Progenitor cell of endocrine pancreas (in vitro differentiated cells): ENCODE measurements around the gene PLEKHG5. TPM values are rescaled to one million over a fixed set of nuclear protein-coding genes. Genes with fewer than 3 reads are reported as not detected.

Experiments used
- DNase-seq: peaks from one replicate; pipeline ENCODE4 v3.0.0; 2021; ENCODE audit warnings: low spot score; ENCODE audit not compliant: unreplicated experiment
- H3K27ac Mint-ChIP-seq: 2 replicates; pipeline ENCODE4 v1.8.0; 2021; ENCODE audit warnings: mild to moderate bottlenecking, moderate library complexity, mixed read lengths
- H3K27me3 Mint-ChIP-seq: 2 replicates; pipeline ENCODE4 v1.8.0; 2021; ENCODE audit warnings: mixed read lengths
- H3K36me3 Mint-ChIP-seq: 2 replicates; pipeline ENCODE4 v1.8.0; 2022; ENCODE audit warnings: mixed read lengths; ENCODE audit not compliant: insufficient read depth
- H3K4me1 Mint-ChIP-seq: 2 replicates; pipeline ENCODE4 v1.8.0; 2021; ENCODE audit warnings: low read depth, mixed read lengths
- H3K4me3 Mint-ChIP-seq: 2 replicates; pipeline ENCODE4 v1.8.0; 2021; ENCODE audit warnings: low read depth, mild to moderate bottlenecking, moderate library complexity, mixed read lengths
- H3K9me3 Mint-ChIP-seq: 2 replicates; pipeline ENCODE4 v1.8.0; 2021; ENCODE audit warnings: low read depth, mixed read lengths
- total RNA-seq: library from RNA; stranded (reverse); gene quantifications from 2 replicates; pipeline ENCODE4 v1.2.1, GENCODE V29; 2021
- TF ChIP-seq, protein P1 (sequence below): fragments of 200-600 bp; sonication (generic); IDR thresholded peaks from one replicate; pipeline ENCODE4 v1.5.0; 2021; ENCODE audit warnings: antibody characterized with exemption, mild to moderate bottlenecking; ENCODE audit not compliant: unreplicated experiment

The PLEKHG5 gene
- total RNA-seq, 1 donor from 2014 or later, result 77.0 TPM

- TF ChIP-seq, protein P1, sequence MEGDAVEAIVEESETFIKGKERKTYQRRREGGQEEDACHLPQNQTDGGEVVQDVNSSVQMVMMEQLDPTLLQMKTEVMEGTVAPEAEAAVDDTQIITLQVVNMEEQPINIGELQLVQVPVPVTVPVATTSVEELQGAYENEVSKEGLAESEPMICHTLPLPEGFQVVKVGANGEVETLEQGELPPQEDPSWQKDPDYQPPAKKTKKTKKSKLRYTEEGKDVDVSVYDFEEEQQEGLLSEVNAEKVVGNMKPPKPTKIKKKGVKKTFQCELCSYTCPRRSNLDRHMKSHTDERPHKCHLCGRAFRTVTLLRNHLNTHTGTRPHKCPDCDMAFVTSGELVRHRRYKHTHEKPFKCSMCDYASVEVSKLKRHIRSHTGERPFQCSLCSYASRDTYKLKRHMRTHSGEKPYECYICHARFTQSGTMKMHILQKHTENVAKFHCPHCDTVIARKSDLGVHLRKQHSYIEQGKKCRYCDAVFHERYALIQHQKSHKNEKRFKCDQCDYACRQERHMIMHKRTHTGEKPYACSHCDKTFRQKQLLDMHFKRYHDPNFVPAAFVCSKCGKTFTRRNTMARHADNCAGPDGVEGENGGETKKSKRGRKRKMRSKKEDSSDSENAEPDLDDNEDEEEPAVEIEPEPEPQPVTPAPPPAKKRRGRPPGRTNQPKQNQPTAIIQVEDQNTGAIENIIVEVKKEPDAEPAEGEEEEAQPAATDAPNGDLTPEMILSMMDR, result no peak
- Mint-ChIP-seq H3K9me3 (no peaks in the 10 kb centered on the region), H3K4me1 (no peaks in the 10 kb centered on the region), H3K36me3 (peaks cover 23% of the 10 kb centered on the region), H3K27ac (no peak overlapping the region), H3K27me3 (no peaks in the 10 kb centered on the region), H3K4me3 (no peak overlapping the region)
- DNase-seq, result no peak
Measured at GRCh38 chr1:6466751-6467150, 24.7 kb downstream of the PLEKHG5 start.

DNA sequence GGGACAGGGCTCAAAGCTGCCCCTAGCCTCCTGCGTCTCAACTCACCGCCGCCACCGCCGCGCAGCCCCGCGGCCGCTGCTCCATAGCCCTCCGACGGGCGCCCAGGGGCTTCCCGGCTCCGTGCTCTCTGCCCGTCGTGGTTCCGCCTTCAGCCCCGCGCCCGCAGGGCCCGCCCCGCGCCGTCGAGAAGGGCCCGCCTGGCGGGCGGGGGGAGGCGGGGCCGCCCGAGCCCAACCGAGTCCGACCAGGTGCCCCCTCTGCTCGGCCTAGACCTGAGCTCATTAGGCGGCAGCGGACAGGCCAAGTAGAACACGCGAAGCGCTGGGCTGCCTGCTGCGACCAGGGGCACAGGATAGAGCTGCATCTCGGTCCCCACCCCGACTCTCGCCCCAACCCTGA lies 25.4 kb downstream of the PLEKHG5 start, which contains the start of gene TNFRSF25:
TNFRSF25 (minus strand) TSS at position 151 of the 400 bp plus-strand sequence; CDS start at position 85, 66 bp downstream.
- DNase-seq, result no peak
- Mint-ChIP-seq H3K9me3 (no peaks in the 10 kb centered on the region), H3K27ac (no peak within 1 kb of the TSS), H3K4me1 (no peaks in the 10 kb centered on the region), H3K27me3 (no peaks in the 10 kb centered on the region), H3K36me3 (peaks cover 23% of the 10 kb centered on the region), H3K4me3 (no peak within 1 kb of the TSS)
- TF ChIP-seq, protein P1, result no peak

- TF ChIP-seq, protein P1, result no peak
- Mint-ChIP-seq H3K27ac (no peak overlapping the region), H3K9me3 (no peaks in the 10 kb centered on the region), H3K36me3 (peaks cover 26% of the 10 kb centered on the region), H3K4me1 (no peaks in the 10 kb centered on the region), H3K4me3 (no peak overlapping the region), H3K27me3 (no peaks in the 10 kb centered on the region)
- no peak for DNase-seq
Measured at GRCh38 chr1:6465461-6466005, 25.9 kb downstream of the PLEKHG5 start.

GRCh38 chr1:6464915-6465314 lies 26.6 kb downstream of the PLEKHG5 start:
- no peak for DNase-seq
- TF ChIP-seq, protein P1, result no peak
- H3K4me3 Mint-ChIP-seq, result no peak overlapping the region
- H3K4me1 Mint-ChIP-seq, result no peaks in the 10 kb centered on the region
- no peaks in the 10 kb centered on the region for H3K27me3 Mint-ChIP-seq
- H3K36me3 Mint-ChIP-seq, result peaks cover 24% of the 10 kb centered on the region
- no peak overlapping the region for H3K27ac Mint-ChIP-seq
- no peaks in the 10 kb centered on the region for H3K9me3 Mint-ChIP-seq

- H3K9me3 Mint-ChIP-seq, result no peaks in the 10 kb centered on the region
- no peaks in the 10 kb centered on the region for H3K27me3 Mint-ChIP-seq
- H3K4me1 Mint-ChIP-seq, result no peaks in the 10 kb centered on the region
- H3K36me3 Mint-ChIP-seq, result peaks cover 24% of the 10 kb centered on the region
- no peak overlapping the region for H3K4me3 Mint-ChIP-seq
- no peak for DNase-seq
- TF ChIP-seq, protein P1, result no peak
- H3K27ac Mint-ChIP-seq, result peak overlapping the region; percentile 18
Measured at GRCh38 chr1:6464514-6464836, 27.0 kb downstream of the PLEKHG5 start.
